Activated CD8-positive, alpha-beta memory T cell treated with anti-CD3 and anti-CD28 coated beads, Interleukin-2, amount 50 U/mL, for 48 hours (primary cell): ENCODE data around the gene ATP6V0A4.
"Not testable (repeated sequence)": the region's sequence is repeated elsewhere in the genome, so short reads cannot be mapped to it uniquely, and the experiment has no call there.

Experiments used
- DNase-seq: peaks from one replicate; pipeline ENCODE4 v3.0.0-alpha.2; 2020

The ATP6V0A4 gene

DNA sequence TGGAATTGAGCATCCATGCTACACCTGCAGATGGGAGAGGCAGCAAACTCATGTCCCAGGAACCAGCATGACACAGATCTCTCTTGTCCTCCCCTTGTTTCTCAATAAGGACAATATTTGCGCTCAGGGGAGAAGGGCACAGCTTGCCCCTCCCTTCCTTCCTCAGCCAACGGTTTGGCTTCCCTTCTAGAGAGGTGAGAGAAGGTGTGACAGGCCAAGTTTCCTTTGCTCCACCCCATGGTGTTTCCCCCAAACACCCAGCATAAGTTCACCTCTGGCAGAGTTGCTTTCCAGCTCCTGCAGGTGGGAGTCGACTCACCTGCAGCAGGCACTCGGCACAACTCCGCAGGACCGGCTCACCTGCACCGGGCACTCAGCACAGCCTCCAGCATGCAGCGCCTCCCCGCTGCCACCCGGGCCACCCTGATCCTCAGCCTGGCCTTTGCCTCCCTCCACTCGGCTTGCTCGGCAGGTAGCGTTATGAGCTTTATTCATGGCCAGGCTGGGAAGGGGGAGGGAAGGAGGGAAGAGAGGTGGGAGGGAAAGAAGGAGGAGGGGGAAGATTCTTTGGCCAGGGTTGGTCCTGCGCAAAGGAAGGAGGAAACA, at the start of gene ATP6V0A4, which contains the start of gene TMEM213:
ATP6V0A4 (minus strand) TSS at position 482 of the 606 bp plus-strand sequence. CDS start 26,949 bp downstream, outside the sequence.
TMEM213 (plus strand) TSS at position 280 of the 606 bp plus-strand sequence; CDS start at position 391, 111 bp downstream.
- DNase-seq, result no peak

- no peak for DNase-seq
Observed at GRCh38 chr7:138845711-138846110, 47.7 kb upstream of the ATP6V0A4 start.

GRCh38 chr7:138843632-138844580, 45.9 kb upstream of the ATP6V0A4 start:
- DNase-seq, result no peak

GRCh38 chr7:138842111-138842510, 44.1 kb upstream of the ATP6V0A4 start:
- DNase-seq, result no peak

GRCh38 chr7:138838166-138838565, 40.2 kb upstream of the ATP6V0A4 start:
- DNase-seq, result no peak

- no peak for DNase-seq
Observed at GRCh38 chr7:138837627-138838026, 39.6 kb upstream of the ATP6V0A4 start.

GRCh38 chr7:138835087-138835486, 37.1 kb upstream of the ATP6V0A4 start:
- no peak for DNase-seq

- DNase-seq, result no peak
Observed at GRCh38 chr7:138834583-138834982, 36.6 kb upstream of the ATP6V0A4 start.

GRCh38 chr7:138833596-138833995, 35.6 kb upstream of the ATP6V0A4 start:
- no peak for DNase-seq

- no peak for DNase-seq
Observed at GRCh38 chr7:138832966-138833365, 35.0 kb upstream of the ATP6V0A4 start.

DNA sequence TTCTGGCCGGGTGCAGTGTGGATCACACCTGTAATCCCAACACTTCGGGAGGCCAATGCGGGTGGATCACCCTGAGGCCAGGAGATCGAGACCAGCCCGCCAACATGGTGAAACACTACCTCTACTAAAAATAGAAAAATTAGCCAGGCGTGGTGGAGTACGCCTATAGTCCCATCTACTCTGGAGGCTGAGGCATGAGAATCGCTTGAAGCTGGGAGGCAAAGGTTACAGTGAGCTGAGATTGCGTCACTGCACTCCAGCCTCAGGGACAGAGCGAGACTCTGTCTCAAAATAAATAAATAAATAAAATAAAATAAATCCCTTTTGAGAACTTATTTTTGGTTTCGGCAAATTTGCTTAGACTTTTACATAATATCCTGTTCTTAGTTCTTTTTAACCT, 31.3 kb upstream of the ATP6V0A4 start:
- DNase-seq, result no peak

DNA sequence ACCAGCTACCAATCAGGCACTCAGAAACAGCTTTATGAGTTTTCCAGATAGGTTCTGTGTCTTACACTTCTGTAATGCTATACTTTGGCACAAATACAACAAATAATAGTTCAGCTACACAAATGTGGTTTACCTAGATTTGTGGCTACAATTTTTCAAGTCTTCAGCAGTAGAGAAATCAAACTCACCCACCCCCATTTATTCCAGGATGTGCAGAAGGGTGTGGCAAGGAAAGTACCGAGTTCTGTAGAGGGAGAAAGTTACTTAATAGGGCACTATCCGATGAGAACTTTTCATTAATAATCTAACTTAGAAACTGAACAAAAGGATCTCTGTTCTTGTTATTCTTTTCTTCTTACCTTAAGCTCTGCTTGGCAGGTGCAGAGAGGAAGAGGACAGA, 30.3 kb upstream of the ATP6V0A4 start:
- no peak for DNase-seq

GRCh38 chr7:138825049-138825721, 27.2 kb upstream of the ATP6V0A4 start:
- no peak for DNase-seq

GRCh38 chr7:138822867-138823535, 25.0 kb upstream of the ATP6V0A4 start:
- DNase-seq, result no peak

DNA sequence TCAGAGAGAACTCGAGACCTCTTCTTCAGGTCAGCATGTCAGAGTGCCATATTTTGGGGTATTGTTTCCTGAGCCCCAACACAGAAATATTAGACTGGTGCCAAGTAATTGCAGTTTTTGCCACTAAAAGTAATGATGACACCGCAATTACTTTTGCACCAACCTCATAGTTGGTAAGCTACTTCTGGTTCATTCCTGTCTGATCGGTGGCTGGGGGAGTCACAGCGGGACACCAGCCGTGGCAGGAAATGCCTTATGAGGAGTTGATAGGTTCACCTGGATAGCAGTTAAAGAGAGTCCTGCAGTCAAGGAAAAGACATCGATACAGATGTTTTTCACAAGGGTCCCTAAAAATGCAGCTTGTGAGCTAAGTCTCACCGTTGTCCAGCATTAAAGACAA, 23.9 kb upstream of the ATP6V0A4 start:
- DNase-seq, result no peak

- DNase-seq, result no peak
Observed at GRCh38 chr7:138819625-138820024, 21.6 kb upstream of the ATP6V0A4 start.

DNA sequence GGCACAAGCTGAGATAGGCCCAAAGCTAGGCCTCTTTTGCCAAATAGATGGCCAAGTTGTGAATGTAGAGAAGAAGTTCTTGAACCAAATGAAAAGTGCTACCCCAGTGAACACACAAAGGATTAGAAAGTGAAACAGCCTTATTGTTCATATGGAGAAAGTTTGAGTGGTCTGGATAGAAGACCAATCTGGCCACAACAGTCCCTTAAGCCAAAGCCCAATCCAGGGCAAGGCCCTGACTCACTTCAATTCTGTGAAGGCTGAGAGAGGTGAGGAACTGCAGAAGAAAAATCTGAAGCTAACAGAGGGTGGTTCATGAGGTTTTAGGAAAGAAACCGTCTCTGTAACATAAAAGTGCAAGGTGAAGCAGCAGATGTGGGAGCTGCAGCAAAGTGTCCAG, 18.7 kb upstream of the ATP6V0A4 start:
- no peak for DNase-seq

GRCh38 chr7:138814816-138815332, 16.9 kb upstream of the ATP6V0A4 start:
- no peak for DNase-seq

GRCh38 chr7:138813945-138814344, 15.9 kb upstream of the ATP6V0A4 start:
- DNase-seq, result no peak

DNA sequence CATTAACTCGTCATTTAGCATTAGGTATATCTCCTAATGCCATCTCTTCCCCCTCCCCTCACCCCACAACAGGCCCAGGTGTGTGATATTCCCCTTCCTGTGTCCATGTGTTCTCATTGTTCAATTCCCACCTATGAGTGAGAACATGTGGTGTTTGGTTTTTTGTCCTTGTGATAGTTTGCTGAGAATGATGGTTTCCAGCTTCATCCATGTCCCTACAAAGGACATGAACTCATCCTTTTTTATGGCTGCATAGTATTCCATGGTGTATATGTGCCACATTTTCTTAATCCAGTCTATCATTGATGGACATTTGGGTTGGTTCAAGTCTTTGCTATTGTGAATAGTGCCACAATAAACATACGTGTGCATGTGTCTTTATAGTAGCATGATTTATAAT, 13.3 kb upstream of the ATP6V0A4 start:
- DNase-seq, result not testable (repeated sequence)

- DNase-seq, result no peak
Observed at GRCh38 chr7:138809346-138809745, 11.3 kb upstream of the ATP6V0A4 start.

- no peak for DNase-seq
Observed at GRCh38 chr7:138804618-138805017, 6.6 kb upstream of the ATP6V0A4 start.

DNA sequence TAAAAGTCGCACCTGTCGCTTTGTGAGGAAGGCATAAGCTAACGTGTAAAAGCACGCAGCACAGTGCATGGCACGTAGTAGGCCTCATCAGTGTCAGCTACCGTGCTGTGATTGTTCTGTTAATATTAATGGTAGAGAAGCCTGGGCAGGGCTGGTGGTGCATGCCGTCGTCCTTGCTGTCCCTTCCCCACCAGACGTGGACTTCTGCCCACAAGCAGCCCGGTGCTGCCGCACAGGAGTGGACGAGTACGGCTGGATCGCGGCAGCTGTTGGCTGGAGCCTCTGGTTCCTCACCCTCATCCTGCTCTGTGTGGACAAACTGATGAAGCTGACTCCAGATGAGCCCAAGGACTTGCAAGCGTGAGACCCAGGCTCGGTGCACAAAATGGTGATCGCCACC, 4.7 kb upstream of the ATP6V0A4 start:
- DNase-seq, result no peak
